Measurements from ENCODE around the gene CYLC1. TPM values are rescaled to one million over a fixed set of nuclear protein-coding genes. Genes with fewer than 3 reads are reported as not detected.
A peak's percentile ranks its signal among the peaks of the same experiment; 100 is the strongest.

Gene CYLC1, protein sequence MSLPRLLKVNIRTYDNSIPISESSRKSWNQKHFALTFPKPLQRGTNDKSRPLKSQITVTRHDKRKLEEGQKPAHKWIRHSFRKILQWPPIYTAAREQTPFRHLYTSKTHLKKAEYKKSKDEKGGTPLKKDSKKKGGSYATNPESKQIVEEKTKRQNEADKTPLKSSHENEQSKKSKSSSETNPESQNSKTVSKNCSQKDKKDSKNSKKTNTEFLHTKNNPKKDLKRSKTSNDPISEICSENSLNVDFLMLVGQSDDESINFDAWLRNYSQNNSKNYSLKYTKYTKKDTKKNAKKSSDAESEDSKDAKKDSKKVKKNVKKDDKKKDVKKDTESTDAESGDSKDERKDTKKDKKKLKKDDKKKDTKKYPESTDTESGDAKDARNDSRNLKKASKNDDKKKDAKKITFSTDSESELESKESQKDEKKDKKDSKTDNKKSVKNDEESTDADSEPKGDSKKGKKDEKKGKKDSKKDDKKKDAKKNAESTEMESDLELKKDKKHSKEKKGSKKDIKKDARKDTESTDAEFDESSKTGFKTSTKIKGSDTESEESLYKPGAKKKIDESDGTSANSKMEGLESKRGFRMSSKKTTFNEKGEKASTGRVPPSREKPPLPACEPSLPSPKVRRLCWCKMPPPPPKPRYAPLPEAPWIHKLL
- total RNA-seq: not detected

DNA sequence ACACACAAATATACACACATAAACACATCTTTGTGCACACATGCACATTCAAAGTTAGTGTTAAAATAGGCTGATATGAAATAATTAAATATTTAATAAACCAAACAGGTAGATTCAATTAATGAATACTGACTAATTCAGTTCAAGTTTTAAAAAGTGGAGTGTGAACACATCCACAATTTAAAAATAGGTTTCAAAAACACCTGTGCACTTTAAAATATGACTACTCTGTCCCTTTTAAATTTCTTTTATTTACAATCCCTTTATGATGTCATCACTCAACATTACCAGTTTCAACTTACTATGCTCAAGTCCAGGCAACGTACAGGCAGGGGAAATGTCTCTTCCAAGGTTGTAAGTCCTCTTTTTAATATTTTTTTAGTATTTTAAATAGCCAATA, at the start of gene CYLC1:
TSS of gene CYLC1 (plus strand) at position 301 of the 400 bp plus-strand sequence. CDS start at position 338, 37 bp downstream.
- TF ChIP-seq, protein P1, sequence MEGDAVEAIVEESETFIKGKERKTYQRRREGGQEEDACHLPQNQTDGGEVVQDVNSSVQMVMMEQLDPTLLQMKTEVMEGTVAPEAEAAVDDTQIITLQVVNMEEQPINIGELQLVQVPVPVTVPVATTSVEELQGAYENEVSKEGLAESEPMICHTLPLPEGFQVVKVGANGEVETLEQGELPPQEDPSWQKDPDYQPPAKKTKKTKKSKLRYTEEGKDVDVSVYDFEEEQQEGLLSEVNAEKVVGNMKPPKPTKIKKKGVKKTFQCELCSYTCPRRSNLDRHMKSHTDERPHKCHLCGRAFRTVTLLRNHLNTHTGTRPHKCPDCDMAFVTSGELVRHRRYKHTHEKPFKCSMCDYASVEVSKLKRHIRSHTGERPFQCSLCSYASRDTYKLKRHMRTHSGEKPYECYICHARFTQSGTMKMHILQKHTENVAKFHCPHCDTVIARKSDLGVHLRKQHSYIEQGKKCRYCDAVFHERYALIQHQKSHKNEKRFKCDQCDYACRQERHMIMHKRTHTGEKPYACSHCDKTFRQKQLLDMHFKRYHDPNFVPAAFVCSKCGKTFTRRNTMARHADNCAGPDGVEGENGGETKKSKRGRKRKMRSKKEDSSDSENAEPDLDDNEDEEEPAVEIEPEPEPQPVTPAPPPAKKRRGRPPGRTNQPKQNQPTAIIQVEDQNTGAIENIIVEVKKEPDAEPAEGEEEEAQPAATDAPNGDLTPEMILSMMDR (IDR thresholded peaks at IDR 0.05): no peak
- DNase-seq (ENCODE audit: low spot score in 2 of 2): no peak
- Histone ChIP-seq H3K4me3 (no peak within 1 kb of the TSS), H3K27ac (no peak within 1 kb of the TSS), H3K4me1 (no peaks in the 10 kb centered on the region), H3K36me3 (no peaks in the 10 kb centered on the region), H3K27me3 (no peaks in the 10 kb centered on the region), H3K9me3 (no peaks in the 10 kb centered on the region)
- intact Hi-C loops (cut with DNase I): no loop called here

DNA sequence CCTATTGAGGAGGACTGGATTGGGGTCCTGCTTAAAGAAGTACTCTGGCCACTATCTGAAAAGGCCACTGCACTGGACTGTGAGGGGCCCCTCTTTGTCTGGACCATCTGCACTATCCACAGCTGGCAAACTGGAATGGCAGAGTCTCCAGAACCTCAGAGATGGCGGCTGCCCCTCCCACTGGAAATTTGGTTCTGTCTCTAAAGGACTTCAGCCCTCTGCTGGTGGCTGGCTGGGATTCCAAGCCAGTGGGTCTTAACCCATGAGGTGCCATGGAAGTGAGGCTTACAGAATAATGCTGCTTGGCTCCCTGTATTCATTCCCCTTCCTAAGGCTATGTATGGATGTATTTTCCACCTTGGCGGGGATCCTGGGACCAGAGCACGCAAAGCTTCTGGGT, 41.6 kb upstream of the CYLC1 start:
- Histone ChIP-seq H3K9me3 (no peaks in the 10 kb centered on the region), H3K27ac (no peak overlapping the region), H3K36me3 (no peaks in the 10 kb centered on the region), H3K4me3 (no peak overlapping the region), H3K4me1 (no peaks in the 10 kb centered on the region), H3K27me3 (no peaks in the 10 kb centered on the region)
- TF ChIP-seq, protein P1 (IDR thresholded peaks at IDR 0.05): no peak
- intact Hi-C loops (cut with DNase I): no loop called here
- DNase-seq (ENCODE audit: low spot score in 2 of 2): no peak

DNA sequence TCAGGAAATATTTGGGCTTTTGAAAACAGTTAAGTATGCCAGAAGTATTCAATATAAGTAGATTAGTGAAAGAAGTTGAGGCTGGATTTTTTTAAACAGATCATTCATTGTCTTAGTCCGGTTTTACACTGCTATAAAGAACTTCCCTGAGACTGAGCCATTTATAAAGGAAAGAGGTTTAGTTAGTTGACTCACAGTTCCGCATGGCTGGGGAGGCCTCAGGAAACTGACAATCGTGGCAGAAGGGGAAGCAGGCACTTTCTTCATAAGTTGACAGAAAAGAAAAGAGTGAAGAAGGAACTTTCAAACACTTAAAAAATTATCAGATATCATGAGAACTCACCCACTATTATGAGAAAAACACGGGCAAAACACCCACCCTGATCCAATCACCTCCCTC, 31.1 kb upstream of the CYLC1 start:
- H3K27me3 ChIP-seq: no peaks in the 10 kb centered on the region
- H3K4me3 ChIP-seq: no peak overlapping the region
- no peaks in the 10 kb centered on the region for H3K4me1 ChIP-seq
- TF ChIP-seq, protein P1 (IDR thresholded peaks at IDR 0.05): no peak
- no peaks in the 10 kb centered on the region for H3K9me3 ChIP-seq
- intact Hi-C loops (cut with DNase I): no loop called here
- DNase-seq (ENCODE audit: low spot score in 2 of 2): no peak
- no peaks in the 10 kb centered on the region for H3K36me3 ChIP-seq
- no peak overlapping the region for H3K27ac ChIP-seq

DNA sequence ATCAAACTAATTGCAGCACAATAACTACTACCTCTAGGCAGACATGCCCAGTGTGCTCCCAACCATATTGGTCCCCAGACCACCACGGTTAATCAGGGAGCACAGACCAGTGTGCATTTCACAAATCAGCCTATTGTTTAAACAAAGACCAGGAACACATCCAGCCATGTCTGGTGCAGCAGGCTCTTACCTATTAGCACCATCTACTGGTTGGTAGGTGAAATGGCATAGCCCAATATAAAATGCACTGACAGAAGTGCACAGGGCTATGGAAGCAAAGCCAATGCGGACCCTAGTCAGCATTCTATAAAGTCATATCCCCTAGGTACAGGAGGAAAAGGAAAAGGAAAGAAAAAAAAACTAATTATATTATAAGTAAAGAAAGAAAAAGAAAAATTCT, 15.5 kb upstream of the CYLC1 start:
- DNase-seq (ENCODE audit: low spot score in 2 of 2): no peak
- no peaks in the 10 kb centered on the region for H3K36me3 ChIP-seq
- intact Hi-C loops (cut with DNase I): no loop called here
- TF ChIP-seq, protein P1 (IDR thresholded peaks at IDR 0.05): peak in 2 of 3 experiments; percentile 53 to 64
- no peaks in the 10 kb centered on the region for H3K9me3 ChIP-seq
- H3K27me3 ChIP-seq: no peaks in the 10 kb centered on the region
- no peak overlapping the region for H3K4me3 ChIP-seq
- H3K4me1 ChIP-seq: no peaks in the 10 kb centered on the region
- no peak overlapping the region for H3K27ac ChIP-seq

DNA sequence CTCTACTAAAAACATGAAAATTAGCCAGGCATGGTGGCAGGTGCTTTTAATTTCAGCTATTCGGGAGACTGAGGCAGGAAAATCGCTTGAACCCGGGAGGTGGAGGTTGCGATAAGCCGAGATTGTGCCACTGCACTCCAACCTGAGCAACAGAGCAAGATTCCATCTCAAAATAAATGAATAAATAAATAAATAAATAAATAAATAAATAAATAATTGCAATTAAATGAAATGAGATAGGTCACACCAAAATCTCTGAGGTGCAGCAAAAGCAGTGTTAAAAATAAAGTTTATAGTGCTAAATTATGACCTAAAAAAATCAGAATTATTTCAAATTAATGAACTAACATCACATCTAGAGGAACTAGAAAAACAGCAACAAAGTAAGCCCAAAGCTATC, 13.6 kb upstream of the CYLC1 start:
- Histone ChIP-seq H3K27me3 (no peaks in the 10 kb centered on the region), H3K9me3 (no peaks in the 10 kb centered on the region), H3K4me3 (no peak overlapping the region), H3K27ac (no peak overlapping the region), H3K4me1 (no peaks in the 10 kb centered on the region), H3K36me3 (no peaks in the 10 kb centered on the region)
- DNase-seq (ENCODE audit: low spot score in 2 of 2): no peak
- intact Hi-C loops (cut with DNase I): no loop called here
- TF ChIP-seq, protein P1 (IDR thresholded peaks at IDR 0.05): no peak

All from ascending aorta (tissue), 2 donors.